ENCODE results near the gene KLHL29.

DNA sequence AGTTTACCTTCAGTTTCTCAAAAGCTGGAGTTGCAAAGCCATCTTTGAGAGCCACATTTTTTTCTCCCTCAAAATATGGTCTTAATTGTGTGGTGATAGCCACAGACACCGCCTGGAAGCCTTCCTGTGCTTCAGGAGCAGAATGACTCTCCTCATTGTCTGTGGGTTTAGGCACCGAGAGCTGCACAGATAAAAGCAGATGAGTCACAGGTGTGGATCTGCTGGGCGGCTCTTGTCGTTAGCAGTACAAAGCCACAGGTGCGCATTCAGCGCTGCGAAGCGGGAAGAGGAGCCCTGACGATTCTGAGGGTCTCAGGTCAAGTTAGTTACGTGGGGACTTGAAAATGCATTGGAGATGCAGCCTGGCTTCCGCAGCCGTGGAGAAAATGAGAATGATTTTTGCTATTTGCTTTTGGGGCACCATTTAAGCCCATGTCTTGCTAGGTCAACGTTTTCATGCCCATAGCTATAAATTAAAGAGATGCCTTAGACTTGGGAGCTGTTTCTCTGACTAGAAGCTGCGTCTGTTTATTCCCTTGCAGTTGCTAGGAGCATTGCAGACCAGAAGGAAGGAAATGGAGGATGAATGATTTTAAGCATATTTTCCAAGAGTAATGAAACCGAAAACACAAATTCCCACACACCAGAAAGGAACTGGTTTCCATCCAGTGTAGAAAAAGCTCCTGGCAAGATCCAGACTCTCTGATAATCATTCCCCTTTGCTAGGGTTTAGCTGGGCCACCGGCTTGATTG, 51.5 kb downstream of the KLHL29 start:
- TF ChIP-seq, protein P1, sequence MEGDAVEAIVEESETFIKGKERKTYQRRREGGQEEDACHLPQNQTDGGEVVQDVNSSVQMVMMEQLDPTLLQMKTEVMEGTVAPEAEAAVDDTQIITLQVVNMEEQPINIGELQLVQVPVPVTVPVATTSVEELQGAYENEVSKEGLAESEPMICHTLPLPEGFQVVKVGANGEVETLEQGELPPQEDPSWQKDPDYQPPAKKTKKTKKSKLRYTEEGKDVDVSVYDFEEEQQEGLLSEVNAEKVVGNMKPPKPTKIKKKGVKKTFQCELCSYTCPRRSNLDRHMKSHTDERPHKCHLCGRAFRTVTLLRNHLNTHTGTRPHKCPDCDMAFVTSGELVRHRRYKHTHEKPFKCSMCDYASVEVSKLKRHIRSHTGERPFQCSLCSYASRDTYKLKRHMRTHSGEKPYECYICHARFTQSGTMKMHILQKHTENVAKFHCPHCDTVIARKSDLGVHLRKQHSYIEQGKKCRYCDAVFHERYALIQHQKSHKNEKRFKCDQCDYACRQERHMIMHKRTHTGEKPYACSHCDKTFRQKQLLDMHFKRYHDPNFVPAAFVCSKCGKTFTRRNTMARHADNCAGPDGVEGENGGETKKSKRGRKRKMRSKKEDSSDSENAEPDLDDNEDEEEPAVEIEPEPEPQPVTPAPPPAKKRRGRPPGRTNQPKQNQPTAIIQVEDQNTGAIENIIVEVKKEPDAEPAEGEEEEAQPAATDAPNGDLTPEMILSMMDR (IDR thresholded peaks at IDR 0.05): no peak
- TF ChIP-seq EP300 (IDR thresholded peaks at IDR 0.05) (no peak), POLR2A (IDR thresholded peaks at IDR 0.05) (no peak)

All from ovary (tissue), 3 donors.